Stimulated activated naive CD4-positive, alpha-beta T cell (primary cell): ENCODE data around the gene CDH23.

Source experiments
- DNase-seq, 6 experiments: peaks; one replicate each; lab custom pipeline; 2025; lab: John Stamatoyannopoulos, UW

CDH23 gene

DNA sequence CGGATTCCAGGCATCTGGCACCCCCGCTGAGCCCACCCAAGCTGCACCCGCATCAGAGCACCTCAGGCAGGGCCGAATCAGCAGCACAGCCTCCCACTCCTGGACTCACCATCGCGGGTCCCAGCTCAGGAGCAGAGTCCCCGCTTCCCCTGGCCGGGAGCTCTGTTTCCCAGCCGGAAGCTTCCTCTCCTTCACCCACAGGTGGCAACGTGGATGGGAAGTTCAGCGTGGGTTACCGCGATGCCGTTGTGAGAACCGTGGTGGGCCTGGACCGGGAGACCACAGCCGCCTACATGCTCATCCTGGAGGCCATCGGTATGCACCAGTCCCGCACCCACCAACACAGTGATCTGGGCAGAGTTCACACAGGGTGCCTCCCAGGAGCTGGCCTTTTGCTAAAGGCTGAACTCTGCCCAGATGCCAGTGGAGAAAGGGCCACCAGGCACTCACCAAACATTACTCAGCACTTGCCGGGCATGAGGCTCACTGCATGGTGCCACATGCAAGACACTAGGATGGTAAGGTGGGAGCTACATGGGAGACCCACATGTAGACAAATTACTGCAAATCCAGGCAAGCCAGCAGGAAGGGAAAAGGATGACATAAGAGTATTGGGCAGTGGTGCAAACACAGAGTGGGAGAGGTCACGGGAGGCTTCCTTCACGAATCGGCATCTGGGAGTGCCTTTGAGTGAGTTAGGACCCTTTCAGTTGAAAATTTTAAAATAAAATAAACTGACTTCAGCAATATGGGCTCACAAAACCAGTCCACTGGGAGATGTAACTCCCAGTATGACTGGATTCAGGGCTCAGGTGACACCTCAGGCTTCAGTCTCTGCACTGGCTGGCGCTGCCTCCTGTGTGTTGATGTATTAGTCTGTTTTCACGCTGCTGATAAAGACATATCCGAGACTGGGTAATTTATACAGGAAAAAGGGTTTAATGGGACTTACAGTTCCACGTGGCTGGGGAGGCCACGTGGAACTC, 312.5 kb downstream of the CDH23 start:
- DNase-seq = no peak

DNA sequence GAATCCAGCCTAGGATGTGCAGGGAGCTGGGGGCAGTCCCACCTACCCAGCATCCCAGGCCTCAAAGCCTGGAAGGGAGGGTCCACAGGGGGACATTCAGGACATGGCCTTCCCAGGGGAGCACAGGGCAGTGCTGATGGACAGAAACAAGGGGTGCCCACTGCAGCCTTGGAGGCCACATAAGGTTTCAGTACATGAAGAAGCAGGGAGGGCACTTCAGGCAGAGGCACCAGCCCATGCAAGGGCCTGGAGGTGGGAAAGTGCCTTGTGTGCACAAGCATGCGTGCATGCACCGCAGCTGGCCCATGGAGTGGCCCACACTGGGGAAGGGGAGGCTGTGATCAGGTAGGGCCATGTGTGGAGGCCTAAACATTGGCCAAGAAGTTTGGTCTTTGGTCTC, 313.8 kb downstream of the CDH23 start:
- no peak for DNase-seq

DNA sequence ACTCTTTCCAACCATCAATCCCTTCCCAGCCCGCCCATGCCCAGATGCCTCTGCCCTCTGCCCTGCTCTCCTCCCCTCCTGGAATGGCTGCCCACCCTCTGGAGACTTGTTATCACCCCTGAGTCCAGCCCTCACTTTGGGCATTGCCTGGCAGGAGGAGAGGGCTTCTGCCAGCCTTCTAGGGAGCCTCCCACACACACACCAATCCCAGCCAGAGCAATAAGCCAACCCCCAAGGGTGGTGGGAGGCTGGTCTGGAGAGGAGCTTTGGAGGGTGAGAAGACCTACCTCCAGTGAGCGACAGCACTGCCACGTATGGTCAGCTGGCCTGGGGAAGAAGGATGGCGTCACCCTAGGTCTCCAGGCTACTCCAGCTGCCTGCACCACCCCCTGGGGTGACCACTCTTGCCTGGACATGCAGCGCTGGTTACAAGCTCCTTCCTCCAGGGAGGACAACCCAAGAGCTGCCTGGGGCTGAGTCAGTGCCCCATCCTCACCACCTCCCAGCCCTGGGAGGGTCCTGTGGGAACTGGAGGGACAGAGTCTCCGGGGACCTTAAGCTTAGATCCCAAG, 314.4 kb downstream of the CDH23 start:
- no peak for DNase-seq

DNA sequence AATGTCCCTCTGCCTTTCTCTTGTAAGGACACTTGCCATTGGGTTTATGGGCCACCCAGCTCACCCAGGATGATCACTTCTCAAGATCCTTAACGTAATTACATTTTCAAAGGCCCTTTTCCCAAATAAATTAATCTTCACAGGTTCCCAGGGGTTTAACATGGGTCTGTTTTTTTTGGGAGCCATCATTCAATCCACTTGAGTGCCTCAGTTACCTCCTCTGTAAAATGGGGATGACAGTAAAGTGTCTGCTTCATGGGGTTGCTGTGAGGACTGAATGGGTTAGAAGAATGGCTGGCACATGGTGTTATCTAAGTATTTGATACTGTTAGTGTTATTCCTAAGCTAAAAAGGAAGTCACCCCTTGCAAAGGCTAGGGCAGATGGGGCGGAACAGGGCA, 315.4 kb downstream of the CDH23 start:
- DNase-seq = peak in 1 of 6 experiments; percentile 26

DNA sequence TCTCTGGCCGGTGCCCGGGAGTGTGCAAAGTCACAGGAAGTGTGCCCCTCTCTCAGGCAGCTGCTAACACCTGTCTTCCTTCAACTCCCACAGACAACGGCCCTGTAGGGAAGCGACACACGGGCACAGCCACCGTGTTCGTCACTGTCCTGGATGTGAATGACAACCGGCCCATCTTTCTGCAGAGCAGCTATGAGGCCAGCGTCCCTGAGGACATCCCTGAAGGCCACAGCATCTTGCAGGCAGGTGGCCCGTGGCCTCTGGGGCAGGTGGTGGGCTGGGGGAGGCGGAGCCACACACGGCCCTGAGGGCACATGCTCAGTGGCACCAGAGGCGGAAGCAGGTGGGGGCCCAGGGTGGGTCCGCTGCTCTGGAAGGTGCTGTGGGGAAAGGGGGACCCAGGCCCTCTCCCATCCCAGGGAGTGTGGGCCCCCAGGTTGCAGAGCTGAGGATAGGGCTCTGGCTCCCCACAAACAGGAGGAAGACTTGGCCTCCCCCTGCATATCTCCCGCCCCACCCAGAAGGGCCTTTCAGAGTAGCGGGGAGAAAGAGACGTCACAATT, 315.9 kb downstream of the CDH23 start:
- peak in 4 of 6 experiments; percentile 17 to 58 (median 34) for DNase-seq

DNA sequence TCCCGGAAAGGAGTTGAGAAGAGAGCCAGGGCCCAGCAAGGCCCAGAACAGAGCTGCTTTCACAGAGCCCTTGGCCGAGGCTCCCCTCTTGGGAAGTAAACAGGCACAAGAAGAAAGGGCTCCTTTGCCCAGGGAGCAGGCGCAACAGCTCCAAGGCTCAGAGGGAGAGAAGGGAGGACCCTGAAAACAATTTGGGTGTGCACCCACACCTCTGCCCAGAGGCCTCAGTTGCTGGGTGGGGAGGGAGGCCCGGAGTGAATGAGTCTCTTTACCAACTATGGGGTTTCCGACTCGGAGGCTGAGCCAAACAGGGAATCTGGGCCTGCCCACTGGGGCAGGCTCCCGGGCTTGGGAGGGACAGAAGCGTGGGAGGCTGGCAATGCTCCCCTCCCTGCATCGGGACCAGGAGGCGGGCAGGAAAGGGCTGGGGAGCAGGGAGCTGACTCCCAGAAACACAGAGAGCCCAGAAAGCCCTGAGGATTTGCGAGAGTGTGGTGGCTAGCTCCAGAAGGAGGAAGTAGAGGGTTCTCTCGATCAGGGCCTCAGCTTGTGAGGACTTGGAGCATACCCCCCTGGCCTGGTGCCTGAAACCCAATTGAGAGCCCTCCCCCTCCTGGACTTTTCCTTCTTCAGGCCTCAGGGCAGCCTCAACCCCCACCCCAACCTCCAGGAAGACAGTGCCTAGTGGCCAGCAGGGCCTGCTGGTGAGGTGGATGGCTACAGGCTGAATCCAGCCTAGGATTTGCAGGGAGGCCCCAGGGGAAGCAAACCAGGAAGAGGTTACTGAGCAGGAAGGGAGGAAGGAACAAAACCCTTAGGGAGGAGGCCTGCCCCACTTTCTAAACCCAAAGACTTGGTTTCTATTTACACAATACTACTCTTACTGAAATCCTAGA, 316.7 kb downstream of the CDH23 start:
- peak in 2 of 6 experiments; percentile 9 to 58 for DNase-seq

DNA sequence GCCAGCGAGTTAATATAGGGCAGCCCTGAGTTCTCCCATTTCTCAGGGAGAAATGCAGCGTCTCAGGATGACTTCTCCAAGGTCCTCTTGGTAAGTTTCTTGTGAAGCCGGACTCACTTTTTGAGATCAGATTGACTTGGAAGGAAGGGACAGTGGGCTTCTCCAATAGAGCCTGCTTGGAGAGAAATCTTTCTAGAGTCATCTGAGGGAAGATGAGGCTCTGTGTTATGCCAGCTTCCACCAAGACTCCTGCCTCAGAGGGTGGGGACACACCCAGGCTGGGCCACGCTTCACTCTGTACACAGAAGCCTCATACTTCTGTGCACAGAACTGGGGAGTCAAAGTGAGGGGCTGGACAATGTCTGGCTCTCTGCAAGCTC, 317.3 kb downstream of the CDH23 start:
- DNase-seq = peak in 1 of 6 experiments; percentile 26

DNA sequence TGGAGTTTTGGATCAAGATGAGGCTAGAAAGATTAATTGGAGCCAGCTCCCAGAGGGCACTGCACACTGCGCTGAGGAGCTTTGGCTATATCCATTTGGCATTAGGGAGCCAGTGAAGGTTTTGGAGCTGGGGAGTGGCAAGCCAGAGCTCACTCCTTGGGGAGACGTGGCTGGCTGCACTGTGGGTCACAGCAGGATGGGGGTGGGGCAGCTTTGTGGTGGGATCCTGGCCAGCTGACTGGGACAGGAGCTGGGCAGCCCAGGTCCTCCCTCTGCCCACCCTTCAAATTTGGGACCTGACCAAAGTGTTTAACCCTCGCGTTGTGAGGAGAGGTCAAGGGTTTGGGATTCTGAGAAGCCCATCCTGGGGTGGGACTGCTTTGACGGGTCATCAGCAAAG, 317.9 kb downstream of the CDH23 start:
- DNase-seq = no peak

DNA sequence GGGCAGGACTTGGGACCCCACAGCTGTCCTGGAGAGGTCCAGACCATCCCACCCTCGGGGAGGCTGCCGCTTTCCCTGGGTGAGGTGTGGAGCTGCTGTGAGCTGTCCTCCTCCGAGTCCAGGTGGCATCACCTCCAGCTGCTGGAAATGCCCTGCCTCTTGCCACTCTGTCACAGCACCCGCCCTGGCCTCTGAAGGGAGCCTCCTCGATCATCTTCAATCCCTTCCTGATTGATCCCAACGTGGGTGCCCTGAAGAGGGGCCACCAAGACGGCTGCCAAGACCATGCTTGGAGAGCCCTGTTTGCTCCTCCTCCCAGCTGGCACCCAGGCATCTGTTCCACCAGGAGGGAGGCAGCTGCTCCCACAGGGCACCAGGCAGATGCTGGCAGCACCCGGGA, 318.3 kb downstream of the CDH23 start:
- no peak for DNase-seq

DNA sequence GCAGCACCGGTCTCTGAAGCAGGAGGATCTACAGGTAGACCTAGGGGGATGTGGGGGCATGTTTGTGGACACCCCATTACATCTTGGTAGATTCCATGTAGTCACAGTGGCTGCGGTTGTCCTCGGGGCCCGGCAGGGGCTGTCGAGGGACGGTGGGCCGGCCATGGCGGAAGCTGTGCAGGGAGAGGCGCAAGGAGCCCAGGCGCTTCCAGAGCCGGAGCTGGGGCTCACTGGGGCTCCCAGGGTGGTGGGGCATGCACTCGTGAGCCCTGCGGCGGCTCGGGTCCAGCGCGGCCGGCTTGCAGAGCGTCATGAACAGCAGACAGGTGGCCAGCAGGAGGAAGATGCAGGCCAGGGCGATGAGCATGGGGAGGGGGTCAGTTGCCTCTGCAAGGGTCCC, 319.1 kb downstream of the CDH23 start:
- no peak for DNase-seq

DNA sequence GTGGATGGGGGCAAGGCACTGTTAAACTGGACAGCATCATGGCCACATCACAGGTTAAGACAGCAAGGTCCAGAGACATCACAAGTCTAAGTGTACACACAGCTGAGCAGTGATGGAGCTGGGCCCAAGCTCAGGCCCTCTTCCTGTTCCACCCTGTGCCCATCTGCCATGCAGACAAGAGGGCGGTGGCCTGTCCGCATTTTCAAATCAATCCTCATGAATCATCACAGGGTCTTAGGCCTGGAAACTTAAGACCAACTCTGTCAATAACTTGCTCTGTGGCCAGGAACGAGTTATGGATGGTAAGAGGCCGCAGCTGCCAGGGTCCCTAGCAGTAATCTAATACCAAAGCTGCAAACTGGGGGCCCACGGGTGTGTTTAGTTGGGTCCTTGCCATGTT, 319.7 kb downstream of the CDH23 start:
- no peak for DNase-seq

DNA sequence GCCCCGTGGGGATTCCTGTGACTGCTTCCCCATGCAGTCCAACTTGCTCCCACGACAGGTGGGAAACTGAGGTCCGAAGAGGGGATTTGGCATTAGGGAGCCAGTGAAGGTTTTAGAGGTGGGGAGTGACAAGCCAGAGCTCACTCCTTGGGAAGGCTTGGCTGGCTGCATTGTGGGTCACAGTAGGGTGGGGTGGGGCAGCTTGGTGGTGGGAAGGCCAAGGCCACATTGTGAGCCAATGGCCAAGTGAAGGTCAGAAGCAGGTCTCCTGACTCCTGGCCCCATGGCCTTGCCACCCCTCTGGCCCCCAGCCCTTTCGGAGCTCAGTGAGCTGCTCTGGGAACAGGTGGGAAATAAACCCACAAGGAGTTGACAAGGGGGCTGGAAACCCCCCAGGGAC, 320.3 kb downstream of the CDH23 start:
- no peak for DNase-seq

DNA sequence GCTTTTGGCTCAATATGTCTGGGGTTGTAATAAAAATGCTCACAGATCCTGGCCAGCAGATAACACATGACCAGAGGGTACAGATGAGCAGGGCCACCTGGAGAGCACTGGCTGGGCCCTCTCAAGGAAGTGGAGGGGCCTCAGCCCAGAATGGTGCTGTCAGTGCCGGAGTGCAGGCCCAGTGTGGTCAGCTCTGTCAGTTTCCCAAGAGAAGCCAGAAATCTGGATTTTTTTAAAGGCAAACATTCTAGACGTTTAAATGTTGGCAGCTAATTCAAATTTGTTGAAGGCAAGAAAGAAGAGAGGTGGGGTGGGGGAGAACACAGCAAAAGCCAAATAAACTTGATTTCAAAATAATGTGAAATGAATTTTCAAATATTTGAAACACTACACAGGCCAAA, 320.8 kb downstream of the CDH23 start:
- no peak for DNase-seq

DNA sequence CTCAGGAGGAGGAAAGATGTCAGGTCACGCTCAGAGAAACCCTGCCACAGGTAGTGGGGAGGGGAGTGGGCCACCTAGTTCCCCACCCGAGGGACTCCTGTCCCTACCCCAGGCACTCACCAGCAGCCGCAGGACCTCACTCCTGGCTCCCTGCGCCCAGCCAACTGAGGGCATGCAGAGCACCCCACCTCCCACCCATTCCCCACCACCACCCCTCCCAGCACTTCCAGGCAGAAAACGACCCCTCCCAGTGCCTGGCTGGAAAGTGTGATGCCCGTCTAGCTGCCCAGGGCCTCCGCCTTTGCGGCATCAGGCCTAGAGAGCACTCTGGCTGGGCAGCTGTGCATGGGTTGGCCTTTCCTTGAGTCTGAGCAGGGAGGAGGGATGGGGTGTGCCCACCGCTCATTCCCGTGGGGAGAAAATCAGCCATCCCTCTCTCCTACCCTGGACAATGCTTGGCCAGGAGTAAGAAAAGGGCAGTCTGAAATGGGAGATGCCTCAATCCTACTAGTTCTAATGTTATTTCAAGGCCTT, 321.5 kb downstream of the CDH23 start:
- no peak for DNase-seq

DNA sequence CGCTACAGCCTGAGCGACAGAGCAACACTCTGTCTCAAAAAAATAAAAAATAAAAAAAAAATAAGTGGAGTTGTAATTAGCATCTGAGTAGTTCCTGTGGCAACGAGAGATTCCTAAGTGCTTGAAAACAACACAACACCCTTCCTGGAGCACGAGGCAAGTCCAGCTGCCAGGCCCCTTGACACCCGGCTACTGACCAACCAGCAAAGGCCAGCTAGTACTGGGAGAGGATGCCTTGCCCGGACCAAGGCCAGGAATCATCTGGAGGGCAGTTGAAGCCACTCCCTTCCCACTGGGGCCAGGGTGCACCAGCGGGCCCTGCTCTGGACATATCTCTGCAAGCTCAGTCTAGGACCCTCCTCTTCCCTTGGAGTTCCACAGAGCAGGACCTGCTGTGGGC, 322.3 kb downstream of the CDH23 start:
- DNase-seq = no peak

DNA sequence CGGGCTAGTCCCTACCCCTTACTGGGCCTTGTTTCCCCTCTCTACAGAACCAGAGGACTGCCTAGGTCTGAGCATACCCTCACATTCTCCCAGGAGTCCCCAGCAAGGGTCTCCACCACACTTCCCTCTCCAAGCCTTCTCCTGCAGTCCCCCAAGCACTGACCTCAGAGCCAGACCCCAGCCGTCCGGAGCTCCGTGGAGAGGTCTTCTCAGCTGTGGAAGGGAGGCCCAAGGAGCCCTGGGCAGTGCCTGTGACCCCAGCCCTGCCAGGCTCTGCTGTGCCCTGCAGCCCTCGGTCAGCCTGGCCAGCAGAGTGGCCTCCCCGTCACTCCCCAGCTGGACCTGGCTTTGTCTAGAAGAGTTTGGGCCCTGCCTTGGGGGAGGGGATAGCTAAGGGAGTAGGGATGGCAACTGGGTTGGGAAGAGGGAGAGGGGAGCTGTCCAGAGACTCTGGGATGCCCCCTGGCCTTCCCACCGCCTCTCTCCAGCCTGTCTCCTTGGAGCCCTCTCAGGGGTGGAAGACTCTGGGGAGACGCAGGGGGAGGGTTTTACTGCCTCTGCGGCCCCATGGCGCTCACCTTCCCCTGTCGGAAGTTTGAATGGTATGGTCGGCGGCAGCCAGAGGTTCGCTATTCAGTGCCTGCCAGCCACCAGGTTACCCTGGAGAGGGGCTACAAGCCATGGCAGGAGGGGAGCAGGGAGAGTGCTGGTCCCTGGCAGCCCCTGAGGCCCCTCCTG, 322.9 kb downstream of the CDH23 start, which contains the start of gene C10orf105:
TSS of gene C10orf105 (minus strand) at position 315 of the 738 bp plus-strand sequence. CDS start 3,441 bp downstream, outside the sequence.
- DNase-seq = no peak

DNA sequence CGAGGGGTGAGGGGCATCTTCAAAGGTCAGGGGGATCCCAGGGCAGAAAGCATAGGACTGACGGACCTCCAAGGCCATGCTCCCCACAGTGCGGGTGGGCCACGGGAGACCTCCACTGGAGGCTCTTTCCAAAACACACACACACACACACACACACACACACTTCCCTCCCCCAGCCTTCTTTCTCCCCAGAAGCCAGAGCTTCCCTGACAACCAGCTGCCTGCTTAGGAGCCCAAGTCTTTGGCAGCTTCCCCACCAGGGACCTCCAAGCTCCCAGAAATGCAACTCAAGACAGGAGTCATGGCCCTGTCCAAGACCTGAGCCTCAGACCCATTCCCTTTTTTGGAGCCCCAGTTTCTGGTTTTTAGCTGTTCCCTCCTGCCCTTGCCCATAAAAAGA, 323.6 kb downstream of the CDH23 start:
- DNase-seq = no peak

DNA sequence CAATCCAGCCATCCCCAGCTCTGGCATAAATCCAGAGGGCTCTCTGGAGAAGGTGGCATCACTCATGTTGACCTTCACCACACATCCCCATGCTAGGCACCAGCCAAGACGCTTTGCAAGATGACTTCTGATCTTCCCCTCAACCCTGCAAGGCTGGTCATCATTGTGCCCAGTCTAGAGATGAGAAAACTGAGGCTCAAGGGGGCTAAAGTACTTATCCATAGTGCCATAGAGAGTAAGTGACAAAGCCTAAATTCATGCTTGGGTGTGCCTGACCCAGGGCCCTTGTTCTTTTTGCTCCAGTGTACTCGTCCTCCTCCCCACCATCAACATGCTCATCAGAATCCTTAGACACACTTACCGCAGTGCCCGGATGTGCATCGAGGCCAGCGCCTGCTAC, 324.6 kb downstream of the CDH23 start:
- no peak for DNase-seq

DNA sequence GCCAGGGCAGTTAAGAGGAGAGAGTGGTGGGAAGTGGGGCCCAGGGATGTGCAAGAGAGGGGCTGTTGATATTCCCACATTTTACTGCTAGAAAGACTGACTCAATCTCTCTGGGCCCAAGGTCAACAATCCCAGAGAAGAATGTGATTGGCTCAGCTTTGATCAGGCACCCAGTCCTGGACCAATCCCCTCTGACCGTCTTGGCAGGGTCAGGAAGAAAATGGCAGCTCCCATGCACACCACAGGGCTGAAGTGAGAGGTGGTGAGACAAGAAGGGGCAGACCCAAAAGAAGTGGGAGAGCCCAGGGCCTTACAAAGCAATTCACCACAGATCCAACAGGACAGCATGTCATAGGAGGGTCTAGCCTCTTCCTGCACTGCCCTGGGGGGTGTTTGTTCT, 326.1 kb downstream of the CDH23 start:
- no peak for DNase-seq

DNA sequence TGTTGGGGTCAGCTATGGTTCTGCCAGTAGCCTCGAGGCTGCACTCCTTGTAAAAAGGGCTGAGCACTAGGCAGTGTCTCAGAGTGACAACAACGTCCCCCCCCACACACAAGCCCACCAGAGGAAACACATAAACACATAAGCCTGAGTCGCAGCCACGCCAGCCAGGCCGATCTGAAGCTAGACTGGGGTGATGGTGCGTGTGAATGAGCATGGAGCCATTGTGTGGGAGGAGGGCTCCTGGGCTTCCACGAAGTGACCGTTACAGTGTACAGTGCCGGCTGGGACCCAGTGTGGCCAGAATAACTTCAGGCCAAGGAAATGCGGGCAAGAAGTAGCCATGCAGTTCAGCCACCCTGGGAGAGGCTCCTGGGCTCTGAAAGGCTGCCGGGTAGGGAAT, 326.6 kb downstream of the CDH23 start:
- DNase-seq = no peak

DNA sequence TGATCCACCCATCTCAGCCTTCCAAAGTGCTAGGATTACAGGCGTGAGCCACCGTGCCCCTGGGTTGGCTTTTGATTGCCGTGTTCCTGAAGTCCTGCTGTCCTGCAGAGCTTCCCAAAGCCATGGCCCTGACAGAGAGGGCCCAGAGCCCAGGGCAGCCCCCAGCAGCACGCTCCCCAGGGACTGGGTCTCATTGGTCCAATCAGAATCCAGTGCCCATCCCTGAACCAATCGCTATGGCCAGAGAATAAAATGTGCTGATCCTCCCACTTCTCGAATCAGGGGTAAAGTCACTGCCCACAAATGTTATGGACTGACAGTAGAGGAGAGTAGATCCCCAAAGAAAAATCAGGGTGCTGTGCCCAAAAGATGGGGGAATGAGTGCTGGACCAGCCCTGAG, 327.8 kb downstream of the CDH23 start:
- no peak for DNase-seq
